GM12873 (cell line): ENCODE measurements around the gene ZDHHC7.

ENCODE experiments used
- TF ChIP-seq, protein P1 (sequence below): IDR thresholded peaks from 2 replicates; pipeline ENCODE4 v1.5.1; 2012; ENCODE audit warnings: low read depth, mild to moderate bottlenecking, moderate library complexity, low read length, control low read depth; ENCODE audit not compliant: insufficient read depth; ENCODE audit errors: missing control alignments

ZDHHC7 gene

GRCh38 chr16:85046931-85047866, 35.9 kb upstream of the ZDHHC7 start:
- TF ChIP-seq, protein P1, sequence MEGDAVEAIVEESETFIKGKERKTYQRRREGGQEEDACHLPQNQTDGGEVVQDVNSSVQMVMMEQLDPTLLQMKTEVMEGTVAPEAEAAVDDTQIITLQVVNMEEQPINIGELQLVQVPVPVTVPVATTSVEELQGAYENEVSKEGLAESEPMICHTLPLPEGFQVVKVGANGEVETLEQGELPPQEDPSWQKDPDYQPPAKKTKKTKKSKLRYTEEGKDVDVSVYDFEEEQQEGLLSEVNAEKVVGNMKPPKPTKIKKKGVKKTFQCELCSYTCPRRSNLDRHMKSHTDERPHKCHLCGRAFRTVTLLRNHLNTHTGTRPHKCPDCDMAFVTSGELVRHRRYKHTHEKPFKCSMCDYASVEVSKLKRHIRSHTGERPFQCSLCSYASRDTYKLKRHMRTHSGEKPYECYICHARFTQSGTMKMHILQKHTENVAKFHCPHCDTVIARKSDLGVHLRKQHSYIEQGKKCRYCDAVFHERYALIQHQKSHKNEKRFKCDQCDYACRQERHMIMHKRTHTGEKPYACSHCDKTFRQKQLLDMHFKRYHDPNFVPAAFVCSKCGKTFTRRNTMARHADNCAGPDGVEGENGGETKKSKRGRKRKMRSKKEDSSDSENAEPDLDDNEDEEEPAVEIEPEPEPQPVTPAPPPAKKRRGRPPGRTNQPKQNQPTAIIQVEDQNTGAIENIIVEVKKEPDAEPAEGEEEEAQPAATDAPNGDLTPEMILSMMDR, result no peak

GRCh38 chr16:85046472-85046916, 35.2 kb upstream of the ZDHHC7 start:
- TF ChIP-seq, protein P1, result no peak

- TF ChIP-seq, protein P1, result no peak
These were observed 34.5 kb upstream of the ZDHHC7 start for GRCh38 chr16:85045641-85046471.

- TF ChIP-seq, protein P1, result no peak
These were observed 33.7 kb upstream of the ZDHHC7 start for GRCh38 chr16:85045077-85045476.

DNA sequence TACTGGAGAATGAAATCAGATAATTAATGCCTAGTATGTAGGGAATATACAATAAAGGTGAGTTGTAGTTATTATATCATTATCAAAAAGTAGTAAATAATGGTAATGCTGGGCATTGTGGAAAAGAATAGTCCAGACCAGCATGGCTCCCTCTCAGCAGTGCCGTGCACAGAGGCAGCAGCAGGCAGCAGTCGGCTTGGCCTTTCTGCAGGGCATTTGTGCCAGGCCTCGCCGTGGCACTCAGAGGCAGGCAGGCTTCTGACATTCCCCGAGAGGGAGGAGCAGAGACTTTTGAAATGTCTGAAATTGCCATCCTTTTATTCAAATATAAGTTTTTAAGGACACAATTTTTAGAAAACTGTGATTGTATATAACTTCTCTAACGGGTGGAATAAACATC, 31.3 kb upstream of the ZDHHC7 start:
- TF ChIP-seq, protein P1, result no peak

DNA sequence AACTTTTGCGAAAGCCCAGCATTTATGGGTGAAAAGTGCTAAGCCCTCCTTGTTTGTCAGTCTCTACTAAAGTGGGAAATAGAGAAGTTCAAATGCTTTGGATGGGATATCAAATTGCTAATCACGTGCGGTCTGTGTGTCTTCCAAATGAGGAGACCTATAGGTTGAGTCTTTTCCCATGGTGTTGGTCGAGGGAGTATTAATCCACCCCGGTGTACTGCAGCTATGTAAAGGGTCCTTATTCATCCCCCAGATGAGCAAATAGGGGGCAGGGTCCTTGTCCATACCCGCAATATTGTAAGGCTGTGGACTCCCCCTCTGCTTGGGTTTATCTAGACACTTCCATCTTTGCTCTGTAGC, 30.8 kb upstream of the ZDHHC7 start:
- TF ChIP-seq, protein P1, result no peak
